Coronary artery (tissue), 2 donors: ENCODE data around the gene ENO4.

Experiments
- DNase-seq: peaks from one replicate; pipeline ENCODE4 v3.0.0-alpha.2; 2017; ENCODE audit warnings: low spot score
- H3K27ac ChIP-seq, 2 donors: fragments of 200-600 bp; sonication (generic); one replicate each; pipeline ENCODE4 v1.5.1; 2016 to 2019
- H3K4me3 ChIP-seq: fragments of 200-600 bp; sonication (generic); 2 replicates; pipeline ENCODE4 v1.5.1; 2016; ENCODE audit warnings: mild to moderate bottlenecking, moderate library complexity
- TF ChIP-seq, protein P1 (sequence below): fragments of 200-600 bp; sonication (generic); IDR thresholded peaks from one replicate; pipeline ENCODE4 v1.5.1; 2019; ENCODE audit warnings: antibody characterized with exemption

ENO4 gene, protein sequence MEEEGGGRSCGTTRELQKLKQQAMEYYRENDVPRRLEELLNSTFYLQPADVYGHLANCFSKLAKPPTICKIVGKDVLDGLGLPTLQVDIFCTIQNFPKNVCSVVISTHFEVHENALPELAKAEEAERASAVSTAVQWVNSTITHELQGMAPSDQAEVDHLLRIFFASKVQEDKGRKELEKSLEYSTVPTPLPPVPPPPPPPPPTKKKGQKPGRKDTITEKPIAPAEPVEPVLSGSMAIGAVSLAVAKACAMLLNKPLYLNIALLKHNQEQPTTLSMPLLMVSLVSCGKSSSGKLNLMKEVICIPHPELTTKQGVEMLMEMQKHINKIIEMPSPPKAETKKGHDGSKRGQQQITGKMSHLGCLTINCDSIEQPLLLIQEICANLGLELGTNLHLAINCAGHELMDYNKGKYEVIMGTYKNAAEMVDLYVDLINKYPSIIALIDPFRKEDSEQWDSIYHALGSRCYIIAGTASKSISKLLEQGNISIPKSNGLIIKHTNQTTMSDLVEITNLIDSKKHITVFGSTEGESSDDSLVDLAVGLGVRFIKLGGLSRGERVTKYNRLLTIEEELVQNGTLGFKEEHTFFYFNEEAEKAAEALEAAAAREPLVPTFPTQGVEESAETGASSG

DNA sequence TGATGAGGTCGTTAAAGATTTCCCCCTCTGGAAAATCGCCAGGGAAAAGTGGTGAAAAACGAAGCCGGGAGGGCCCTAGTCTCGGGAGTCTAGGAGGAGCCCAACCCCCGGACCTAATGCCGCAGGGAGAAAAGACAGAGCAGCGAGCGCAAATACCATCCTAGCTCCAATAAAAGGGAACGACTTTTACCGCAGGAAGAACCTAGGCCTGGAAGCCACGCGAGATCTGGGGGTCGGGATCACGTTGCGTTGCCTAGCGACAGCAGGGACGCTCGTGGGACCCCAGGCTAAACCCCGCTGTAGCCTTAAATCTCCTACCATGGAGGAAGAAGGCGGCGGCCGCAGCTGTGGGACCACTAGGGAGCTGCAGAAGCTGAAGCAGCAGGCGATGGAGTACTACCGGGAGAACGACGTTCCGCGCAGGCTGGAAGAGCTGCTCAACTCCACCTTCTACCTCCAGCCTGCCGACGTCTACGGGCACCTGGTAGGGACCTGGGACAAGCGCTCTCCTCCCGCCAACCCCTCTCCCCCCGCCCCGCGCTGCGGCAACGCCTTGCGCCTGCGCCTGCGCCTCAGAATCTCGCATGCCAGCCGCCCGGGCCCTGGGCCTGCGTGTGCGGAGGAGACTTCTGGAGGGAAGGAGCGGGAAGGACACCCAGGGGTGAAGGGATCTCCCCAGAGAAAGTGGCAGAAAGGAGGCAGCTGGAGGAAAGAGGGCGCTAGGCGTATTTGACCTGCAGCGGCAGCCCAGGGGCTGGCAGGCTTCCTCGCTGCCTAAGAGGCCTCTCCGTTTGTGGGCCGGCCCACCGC, at the start of gene ENO4:
ENO4 (plus strand) TSS at position 252 of the 810 bp plus-strand sequence; CDS start at position 320, 68 bp downstream.
- Histone ChIP-seq H3K27ac (peak within 1 kb of the TSS; percentile 4), H3K4me3 (peak within 1 kb of the TSS; percentile 71)
- DNase-seq, result no peak
- TF ChIP-seq, protein P1, sequence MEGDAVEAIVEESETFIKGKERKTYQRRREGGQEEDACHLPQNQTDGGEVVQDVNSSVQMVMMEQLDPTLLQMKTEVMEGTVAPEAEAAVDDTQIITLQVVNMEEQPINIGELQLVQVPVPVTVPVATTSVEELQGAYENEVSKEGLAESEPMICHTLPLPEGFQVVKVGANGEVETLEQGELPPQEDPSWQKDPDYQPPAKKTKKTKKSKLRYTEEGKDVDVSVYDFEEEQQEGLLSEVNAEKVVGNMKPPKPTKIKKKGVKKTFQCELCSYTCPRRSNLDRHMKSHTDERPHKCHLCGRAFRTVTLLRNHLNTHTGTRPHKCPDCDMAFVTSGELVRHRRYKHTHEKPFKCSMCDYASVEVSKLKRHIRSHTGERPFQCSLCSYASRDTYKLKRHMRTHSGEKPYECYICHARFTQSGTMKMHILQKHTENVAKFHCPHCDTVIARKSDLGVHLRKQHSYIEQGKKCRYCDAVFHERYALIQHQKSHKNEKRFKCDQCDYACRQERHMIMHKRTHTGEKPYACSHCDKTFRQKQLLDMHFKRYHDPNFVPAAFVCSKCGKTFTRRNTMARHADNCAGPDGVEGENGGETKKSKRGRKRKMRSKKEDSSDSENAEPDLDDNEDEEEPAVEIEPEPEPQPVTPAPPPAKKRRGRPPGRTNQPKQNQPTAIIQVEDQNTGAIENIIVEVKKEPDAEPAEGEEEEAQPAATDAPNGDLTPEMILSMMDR, result no peak

DNA sequence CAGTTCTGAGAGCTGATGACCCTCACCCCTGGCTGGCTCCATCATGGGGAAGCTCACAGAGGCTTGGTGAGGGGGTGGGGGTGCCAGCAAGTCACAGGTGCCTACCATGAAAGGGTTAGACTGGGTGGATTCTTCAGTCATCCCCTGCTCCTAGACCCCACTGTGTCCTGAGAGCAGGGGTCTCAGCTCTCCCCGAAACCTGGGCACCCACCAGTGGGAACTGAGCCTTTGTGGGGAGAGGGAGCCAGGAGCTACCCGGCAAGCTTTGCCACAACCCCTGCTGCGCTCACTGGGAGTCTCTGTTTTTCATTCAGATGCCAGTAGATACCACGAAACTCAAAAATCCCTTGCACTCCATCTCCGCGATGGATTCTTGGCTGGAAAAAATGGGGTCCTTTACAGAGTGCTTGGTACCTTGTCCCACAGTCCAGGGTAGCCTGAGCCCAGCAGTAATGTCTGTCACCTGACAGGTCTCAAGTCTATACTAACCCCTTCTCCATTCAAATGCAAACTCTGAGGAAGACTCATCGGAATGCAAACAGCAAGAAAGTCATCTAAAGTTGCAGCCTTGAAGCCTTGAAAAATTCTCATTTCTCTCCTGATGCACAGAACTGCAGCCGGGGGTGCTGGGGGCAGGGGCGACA, 48.9 kb upstream of the ENO4 start:
- DNase-seq, result no peak
- H3K4me3 ChIP-seq, result no peak overlapping the region
- no peak overlapping the region for H3K27ac ChIP-seq
- TF ChIP-seq, protein P1, result no peak

DNA sequence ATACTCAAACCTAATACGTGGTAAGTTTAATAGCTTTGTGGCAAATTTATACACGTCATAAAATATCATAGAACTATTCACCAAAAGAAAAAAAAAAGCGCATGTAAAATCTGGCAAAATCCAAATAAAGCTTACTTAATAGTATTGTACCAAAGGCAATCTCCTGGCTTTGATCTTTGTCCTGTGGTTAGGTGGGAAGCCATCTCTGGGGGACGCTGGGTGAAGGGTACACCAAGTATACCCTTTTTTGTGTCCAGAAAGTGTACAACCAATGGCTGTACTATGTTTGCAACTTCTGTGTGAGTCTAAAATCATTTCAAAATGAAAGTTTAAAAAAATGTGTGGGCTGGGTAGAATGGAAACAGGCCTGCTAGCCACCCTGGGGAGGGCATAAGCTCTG, 47.6 kb upstream of the ENO4 start:
- TF ChIP-seq, protein P1, result no peak
- H3K4me3 ChIP-seq, result no peak overlapping the region
- H3K27ac ChIP-seq, result no peak overlapping the region
- DNase-seq, result no peak

DNA sequence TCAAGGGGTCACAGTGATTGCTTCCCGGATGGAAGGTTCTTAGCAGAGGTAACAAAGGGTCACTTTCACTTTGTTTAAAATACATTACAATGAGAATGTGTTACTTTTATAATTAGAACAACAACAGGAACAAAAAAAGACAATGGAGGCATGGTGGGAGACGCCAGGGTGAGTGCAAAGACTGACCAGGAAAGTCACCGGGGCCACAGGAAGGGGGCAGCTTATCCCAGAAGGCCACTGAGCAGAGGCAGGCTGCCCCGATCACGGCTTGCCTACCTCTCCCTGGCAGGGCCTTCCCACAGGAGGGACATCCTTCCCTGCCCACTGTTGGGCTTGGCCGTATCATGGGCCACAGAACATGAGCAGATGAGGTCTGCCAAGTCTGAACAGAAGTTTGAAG, 46.8 kb upstream of the ENO4 start:
- Histone ChIP-seq H3K27ac (no peak overlapping the region), H3K4me3 (no peak overlapping the region)
- TF ChIP-seq, protein P1, result no peak
- no peak for DNase-seq

DNA sequence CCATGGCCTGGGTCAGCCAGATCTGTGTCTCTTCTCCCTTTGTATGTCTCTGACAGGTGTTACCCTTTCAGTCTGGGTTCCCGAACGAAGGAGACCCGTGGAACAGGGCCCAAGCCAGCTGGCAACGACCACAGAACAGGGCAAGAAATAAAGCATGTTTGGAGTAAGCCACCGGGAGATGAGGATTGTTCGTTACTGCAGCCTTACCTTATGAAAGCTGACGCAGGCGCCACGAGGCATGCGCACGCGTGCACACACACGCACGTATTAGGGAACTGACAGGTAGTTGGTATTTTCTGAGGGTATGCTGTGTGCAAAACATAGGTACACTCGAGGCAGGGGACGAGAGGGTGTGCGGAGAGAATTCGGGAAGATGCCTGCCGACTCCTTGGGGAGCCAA, 46.4 kb upstream of the ENO4 start:
- Histone ChIP-seq H3K4me3 (no peak overlapping the region), H3K27ac (no peak overlapping the region)
- DNase-seq, result no peak
- TF ChIP-seq, protein P1, result no peak

DNA sequence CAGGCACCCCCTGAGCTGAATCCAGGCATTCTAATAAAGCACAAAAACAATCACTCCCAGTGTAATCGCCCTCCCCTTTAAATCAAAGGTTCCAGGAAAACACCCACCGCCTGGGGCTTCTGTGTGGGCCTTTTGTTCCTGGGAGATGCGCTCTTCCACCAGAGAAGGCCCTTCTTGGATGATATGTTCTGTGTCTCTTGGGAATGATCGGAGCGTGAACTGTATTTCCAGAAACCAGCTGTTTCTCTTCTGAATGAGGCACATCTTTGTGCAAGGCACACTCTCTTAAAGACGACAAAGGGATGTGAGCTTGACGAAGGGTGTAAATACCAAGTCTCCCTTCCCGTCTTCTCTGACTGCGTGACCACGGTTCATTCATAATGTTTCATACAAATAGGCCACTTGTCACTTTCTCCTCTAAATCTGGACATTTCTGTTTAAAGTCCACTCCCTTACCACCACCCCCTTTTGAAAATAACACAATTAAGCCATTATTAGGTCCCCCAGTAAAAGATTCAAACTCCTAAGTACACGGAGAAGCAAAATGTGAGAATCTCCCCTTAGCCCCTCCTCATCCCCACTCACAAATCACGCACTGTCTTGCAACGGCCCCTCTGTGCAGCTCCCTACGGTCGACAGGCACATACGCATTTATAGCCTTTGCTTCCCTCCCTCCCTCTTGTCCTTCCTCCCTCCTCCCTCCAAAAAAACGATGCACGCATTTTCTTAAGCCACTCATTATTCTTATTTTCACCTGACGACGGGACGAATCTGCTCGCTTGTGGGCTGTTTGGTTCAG, 45.6 kb upstream of the ENO4 start:
- TF ChIP-seq, protein P1, result no peak
- Histone ChIP-seq H3K27ac (no peak overlapping the region), H3K4me3 (no peak overlapping the region)
- no peak for DNase-seq
